ENCODE measurements around the gene ULK4.
"Not testable (repeated sequence)": the region's sequence is repeated elsewhere in the genome, so short reads cannot be mapped to it uniquely, and the experiment has no call there.

The ULK4 gene

GRCh38 chr3:41769106-41769505 is 192.8 kb downstream of the ULK4 start:
- H3K4me3 ChIP-seq (ENCODE audit: low read depth, low read length), result no peak overlapping the region
- TF ChIP-seq POLR2A (IDR thresholded peaks at IDR 0.05; ENCODE audit: extremely low read depth, insufficient read length) (no peak), MAX (IDR thresholded peaks at IDR 0.05; ENCODE audit: low read depth, low read length) (no peak), CTCF (IDR thresholded peaks at IDR 0.05; ENCODE audit: low read depth, low read length) (no peak), MYC (IDR thresholded peaks at IDR 0.05; ENCODE audit: low read depth, low read length) (no peak)
- no peak for DNase-seq (ENCODE audit: low read depth)

- DNase-seq (ENCODE audit: low read depth), result no peak
- no peak overlapping the region for H3K4me3 ChIP-seq (ENCODE audit: low read depth, low read length)
- TF ChIP-seq CTCF (IDR thresholded peaks at IDR 0.05; ENCODE audit: low read depth, low read length) (no peak), MAX (IDR thresholded peaks at IDR 0.05; ENCODE audit: low read depth, low read length) (no peak), MYC (IDR thresholded peaks at IDR 0.05; ENCODE audit: low read depth, low read length) (no peak), POLR2A (IDR thresholded peaks at IDR 0.05; ENCODE audit: extremely low read depth, insufficient read length) (no peak)
These were observed 193.5 kb downstream of the ULK4 start for GRCh38 chr3:41768363-41768762.

- H3K4me3 ChIP-seq (ENCODE audit: low read depth, low read length); DNase-seq (ENCODE audit: low read depth): not testable (repeated sequence)
These were observed 199.0 kb downstream of the ULK4 start for GRCh38 chr3:41762867-41763266.

GRCh38 chr3:41753651-41754050 is 208.3 kb downstream of the ULK4 start:
- no peak overlapping the region for H3K4me3 ChIP-seq (ENCODE audit: low read depth, low read length)
- DNase-seq (ENCODE audit: low read depth), result no peak
- TF ChIP-seq MYC (IDR thresholded peaks at IDR 0.05; ENCODE audit: low read depth, low read length), result no peak
- no peak for TF ChIP-seq MAX (IDR thresholded peaks at IDR 0.05; ENCODE audit: low read depth, low read length)
- TF ChIP-seq CTCF (IDR thresholded peaks at IDR 0.05; ENCODE audit: low read depth, low read length), result no peak
- no peak for TF ChIP-seq POLR2A (IDR thresholded peaks at IDR 0.05; ENCODE audit: extremely low read depth, insufficient read length)

GRCh38 chr3:41751597-41751996 is 210.3 kb downstream of the ULK4 start:
- H3K4me3 ChIP-seq (ENCODE audit: low read depth, low read length), result no peak overlapping the region
- DNase-seq (ENCODE audit: low read depth), result no peak
- TF ChIP-seq POLR2A (IDR thresholded peaks at IDR 0.05; ENCODE audit: extremely low read depth, insufficient read length), result no peak
- TF ChIP-seq CTCF (IDR thresholded peaks at IDR 0.05; ENCODE audit: low read depth, low read length), result no peak

- no peak overlapping the region for H3K4me3 ChIP-seq (ENCODE audit: low read depth, low read length)
- no peak for DNase-seq (ENCODE audit: low read depth)
- TF ChIP-seq MYC (IDR thresholded peaks at IDR 0.05; ENCODE audit: low read depth, low read length), result no peak
- no peak for TF ChIP-seq MAX (IDR thresholded peaks at IDR 0.05; ENCODE audit: low read depth, low read length)
- no peak for TF ChIP-seq CTCF (IDR thresholded peaks at IDR 0.05; ENCODE audit: low read depth, low read length)
- no peak for TF ChIP-seq POLR2A (IDR thresholded peaks at IDR 0.05; ENCODE audit: extremely low read depth, insufficient read length)
These were observed 211.9 kb downstream of the ULK4 start for GRCh38 chr3:41749988-41750387.

Data from NB4 (cell line).